ENCODE data around the gene NPC1L1.

Gene NPC1L1

GRCh38 chr7:44477938-44478337 is 63.2 kb downstream of the NPC1L1 start:
- Histone ChIP-seq H4K8ac (ENCODE audit: low read depth, low read length) (no peak overlapping the region), H2BK12ac (ENCODE audit: low read length) (no peak overlapping the region), H3K27me3 (ENCODE audit: insufficient read depth, low read length) (no peaks in the 10 kb centered on the region), H2AK5ac (ENCODE audit: low read length) (no peak overlapping the region), H3K4me1 (ENCODE audit: control insufficient read depth in 1 of 2, insufficient read depth in 2 of 2, low read length in 2 of 2) (peaks cover 0 to under 1% of the 10 kb centered on the region in 2 experiments), H3K79me2 (ENCODE audit: control insufficient read depth, insufficient read depth, low read length, poor library complexity) (no peaks in the 10 kb centered on the region), H3K23ac (ENCODE audit: low read length) (no peak overlapping the region), H3K4me2 (ENCODE audit: low read length) (no peak overlapping the region), H3K79me1 (ENCODE audit: low read length) (no peaks in the 10 kb centered on the region), H4K91ac (ENCODE audit: low read depth, low read length) (no peak overlapping the region), H3K36me3 (ENCODE audit: control insufficient read depth in 1 of 2, insufficient read depth in 2 of 2, low read length in 2 of 2) (peaks cover 11 to 26% of the 10 kb centered on the region in 2 experiments), H3K18ac (ENCODE audit: low read length) (no peak overlapping the region), H4K12ac (ENCODE audit: low read depth, low read length) (no peak overlapping the region), H3K14ac (ENCODE audit: low read length) (no peak overlapping the region), H3K4me3 (ENCODE audit: low read depth, low read length) (no peak overlapping the region), H3K9me3 (ENCODE audit: insufficient read depth, low read depth, low read length) (no peaks in the 10 kb centered on the region), H2BK5ac (ENCODE audit: low read depth, low read length, poor library complexity) (no peak overlapping the region), H3K4ac (ENCODE audit: low read depth, low read length) (no peak overlapping the region), H3K9ac (ENCODE audit: low read length) (no peak overlapping the region), H3K27ac (ENCODE audit: low read depth, low read length) (no peak overlapping the region), H2BK120ac (ENCODE audit: insufficient read depth, low read length, poor library complexity) (no peak overlapping the region), H2AFZ (ENCODE audit: insufficient read depth, low read length, poor library complexity) (no peak overlapping the region)
- WGBS (ENCODE audit: extremely low coverage, insufficient coverage, insufficient read length): no CpG with 5 or more reads among the region's 8 CpGs
- DNase-seq: no peak

GRCh38 chr7:44477063-44477830 is 63.9 kb downstream of the NPC1L1 start:
- Histone ChIP-seq H3K79me1 (ENCODE audit: low read length) (no peaks in the 10 kb centered on the region), H3K4me1 (ENCODE audit: control insufficient read depth in 1 of 2, insufficient read depth in 2 of 2, low read length in 2 of 2) (peaks cover 0 to 3% of the 10 kb centered on the region in 2 experiments), H2AK5ac (ENCODE audit: low read length) (no peak overlapping the region), H3K79me2 (ENCODE audit: control insufficient read depth, insufficient read depth, low read length, poor library complexity) (no peaks in the 10 kb centered on the region), H3K18ac (ENCODE audit: low read length) (no peak overlapping the region), H3K9me3 (ENCODE audit: insufficient read depth, low read depth, low read length) (no peaks in the 10 kb centered on the region), H3K4me3 (ENCODE audit: low read depth, low read length) (no peak overlapping the region), H2AFZ (ENCODE audit: insufficient read depth, low read length, poor library complexity) (no peak overlapping the region), H2BK5ac (ENCODE audit: low read depth, low read length, poor library complexity) (no peak overlapping the region), H3K27me3 (ENCODE audit: insufficient read depth, low read length) (no peaks in the 10 kb centered on the region), H3K4me2 (ENCODE audit: low read length) (no peak overlapping the region), H3K23ac (ENCODE audit: low read length) (no peak overlapping the region), H3K27ac (ENCODE audit: low read depth, low read length) (no peak overlapping the region), H4K12ac (ENCODE audit: low read depth, low read length) (no peak overlapping the region), H2BK120ac (ENCODE audit: insufficient read depth, low read length, poor library complexity) (no peak overlapping the region), H4K8ac (ENCODE audit: low read depth, low read length) (no peak overlapping the region), H2BK12ac (ENCODE audit: low read length) (no peak overlapping the region), H4K91ac (ENCODE audit: low read depth, low read length) (no peak overlapping the region), H3K4ac (ENCODE audit: low read depth, low read length) (no peak overlapping the region), H3K9ac (ENCODE audit: low read length) (no peak overlapping the region), H3K36me3 (ENCODE audit: control insufficient read depth in 1 of 2, insufficient read depth in 2 of 2, low read length in 2 of 2) (peaks cover 11 to 25% of the 10 kb centered on the region in 2 experiments), H3K14ac (ENCODE audit: low read length) (no peak overlapping the region)
- WGBS (ENCODE audit: extremely low coverage, insufficient coverage, insufficient read length): no CpG with 5 or more reads among the region's 6 CpGs
- DNase-seq: peak; percentile 65 to 88

- no peak overlapping the region for H3K14ac ChIP-seq (ENCODE audit: low read length)
- WGBS (ENCODE audit: extremely low coverage, insufficient coverage, insufficient read length): no CpG with 5 or more reads among the region's 5 CpGs
Observed at GRCh38 chr7:44476313-44476712, 64.8 kb downstream of the NPC1L1 start.

GRCh38 chr7:44473295-44473694 is 67.8 kb downstream of the NPC1L1 start:
- H2AFZ ChIP-seq (ENCODE audit: insufficient read depth, low read length, poor library complexity): no peak overlapping the region
- H3K79me1 ChIP-seq (ENCODE audit: low read length): no peaks in the 10 kb centered on the region
- peaks cover 0 to 3% of the 10 kb centered on the region in 2 experiments for H3K4me1 ChIP-seq (ENCODE audit: control insufficient read depth in 1 of 2, insufficient read depth in 2 of 2, low read length in 2 of 2)
- no peak overlapping the region for H3K14ac ChIP-seq (ENCODE audit: low read length)
- H3K4ac ChIP-seq (ENCODE audit: low read depth, low read length): no peak overlapping the region
- peak overlapping the region; percentile 56 for H3K27ac ChIP-seq (ENCODE audit: low read depth, low read length)
- no peak overlapping the region for H3K9ac ChIP-seq (ENCODE audit: low read length)
- no peaks in the 10 kb centered on the region for H3K9me3 ChIP-seq (ENCODE audit: insufficient read depth, low read depth, low read length)
- no peak overlapping the region for H2BK5ac ChIP-seq (ENCODE audit: low read depth, low read length, poor library complexity)
- H3K4me3 ChIP-seq (ENCODE audit: low read depth, low read length): no peak overlapping the region
- H3K18ac ChIP-seq (ENCODE audit: low read length): no peak overlapping the region
- H2AK5ac ChIP-seq (ENCODE audit: low read length): no peak overlapping the region
- H3K27me3 ChIP-seq (ENCODE audit: insufficient read depth, low read length): no peaks in the 10 kb centered on the region
- no peak overlapping the region for H2BK12ac ChIP-seq (ENCODE audit: low read length)
- H3K23ac ChIP-seq (ENCODE audit: low read length): no peak overlapping the region
- H3K36me3 ChIP-seq (ENCODE audit: control insufficient read depth in 1 of 2, insufficient read depth in 2 of 2, low read length in 2 of 2): peaks cover 8 to 23% of the 10 kb centered on the region in 2 experiments
- no peak overlapping the region for H4K12ac ChIP-seq (ENCODE audit: low read depth, low read length)
- no peak overlapping the region for H4K91ac ChIP-seq (ENCODE audit: low read depth, low read length)
- H2BK120ac ChIP-seq (ENCODE audit: insufficient read depth, low read length, poor library complexity): no peak overlapping the region
- peak overlapping the region; percentile 29 for H3K4me2 ChIP-seq (ENCODE audit: low read length)
- no peak overlapping the region for H4K8ac ChIP-seq (ENCODE audit: low read depth, low read length)
- WGBS (ENCODE audit: extremely low coverage, insufficient coverage, insufficient read length): no CpG with 5 or more reads among the region's 3 CpGs
- no peaks in the 10 kb centered on the region for H3K79me2 ChIP-seq (ENCODE audit: control insufficient read depth, insufficient read depth, low read length, poor library complexity)
- DNase-seq: peak; percentile 75 to 84

More at GRCh38 chr7:44476313-44476712, 64.8 kb downstream of the NPC1L1 start:
- no peak overlapping the region for H3K23ac ChIP-seq (ENCODE audit: low read length)
- no peak overlapping the region for H3K4me2 ChIP-seq (ENCODE audit: low read length)
- H3K79me1 ChIP-seq (ENCODE audit: low read length): no peaks in the 10 kb centered on the region
- no peak overlapping the region for H3K27ac ChIP-seq (ENCODE audit: low read depth, low read length)
- H3K9ac ChIP-seq (ENCODE audit: low read length): no peak overlapping the region
- H2AK5ac ChIP-seq (ENCODE audit: low read length): no peak overlapping the region
- no peaks in the 10 kb centered on the region for H3K9me3 ChIP-seq (ENCODE audit: insufficient read depth, low read depth, low read length)
- H4K91ac ChIP-seq (ENCODE audit: low read depth, low read length): no peak overlapping the region
- no peak overlapping the region for H3K4me3 ChIP-seq (ENCODE audit: low read depth, low read length)
- peaks cover 0 to 3% of the 10 kb centered on the region in 2 experiments for H3K4me1 ChIP-seq (ENCODE audit: control insufficient read depth in 1 of 2, insufficient read depth in 2 of 2, low read length in 2 of 2)
- no peak overlapping the region for H2BK120ac ChIP-seq (ENCODE audit: insufficient read depth, low read length, poor library complexity)
- no peaks in the 10 kb centered on the region for H3K79me2 ChIP-seq (ENCODE audit: control insufficient read depth, insufficient read depth, low read length, poor library complexity)
- no peak overlapping the region for H4K8ac ChIP-seq (ENCODE audit: low read depth, low read length)
- no peak for DNase-seq
- H2BK5ac ChIP-seq (ENCODE audit: low read depth, low read length, poor library complexity): no peak overlapping the region
- H2BK12ac ChIP-seq (ENCODE audit: low read length): no peak overlapping the region
- no peak overlapping the region for H3K4ac ChIP-seq (ENCODE audit: low read depth, low read length)
- peaks cover 11 to 27% of the 10 kb centered on the region in 2 experiments for H3K36me3 ChIP-seq (ENCODE audit: control insufficient read depth in 1 of 2, insufficient read depth in 2 of 2, low read length in 2 of 2)
- H2AFZ ChIP-seq (ENCODE audit: insufficient read depth, low read length, poor library complexity): no peak overlapping the region
- H4K12ac ChIP-seq (ENCODE audit: low read depth, low read length): no peak overlapping the region
- H3K27me3 ChIP-seq (ENCODE audit: insufficient read depth, low read length): no peaks in the 10 kb centered on the region
- H3K18ac ChIP-seq (ENCODE audit: low read length): no peak overlapping the region

All from trophoblast cell (in vitro differentiated cells and primary cell).